Dedifferentiated amniotic fluid mesenchymal stem cell (primary cell): Measurements from ENCODE around the gene PTRHD1.
"Not testable (repeated sequence)": the region's sequence is repeated elsewhere in the genome, so short reads cannot be mapped to it uniquely, and the experiment has no call there.

Experiments used
- DNase-seq: peaks from one replicate; pipeline ENCODE4 v3.0.0-alpha.2; 2016; ENCODE audit errors: extremely low spot score

Gene PTRHD1

GRCh38 chr2:24809316-24810007 lies 16.3 kb upstream of the PTRHD1 start:
- no peak for DNase-seq

- no peak for DNase-seq
These were observed 13.5 kb upstream of the PTRHD1 start for GRCh38 chr2:24806661-24807036.

GRCh38 chr2:24805811-24806660 lies 12.8 kb upstream of the PTRHD1 start:
- DNase-seq: not testable (repeated sequence)

- DNase-seq: not testable (repeated sequence)
These were observed 7.3 kb upstream of the PTRHD1 start for GRCh38 chr2:24800487-24800886.

- no peak for DNase-seq
These were observed 4.5 kb upstream of the PTRHD1 start for GRCh38 chr2:24797644-24798043.

- no peak for DNase-seq
These were observed 707 bp upstream of the PTRHD1 start for GRCh38 chr2:24793761-24794435.

GRCh38 chr2:24792542-24792873 lies 683 bp downstream of the PTRHD1 start:
- DNase-seq: no peak

GRCh38 chr2:24791452-24791851 lies 1.7 kb downstream of the PTRHD1 start:
- DNase-seq: no peak

GRCh38 chr2:24788816-24789215 lies 4.4 kb downstream of the PTRHD1 start:
- no peak for DNase-seq

GRCh38 chr2:24787532-24787931 lies 5.7 kb downstream of the PTRHD1 start:
- no peak for DNase-seq

GRCh38 chr2:24785671-24786321 lies 7.4 kb downstream of the PTRHD1 start:
- DNase-seq: no peak

- DNase-seq: no peak
These were observed 9.6 kb downstream of the PTRHD1 start for GRCh38 chr2:24783641-24784040.

GRCh38 chr2:24779116-24779515 lies 14.1 kb downstream of the PTRHD1 start:
- DNase-seq: no peak

- no peak for DNase-seq
These were observed 18.8 kb downstream of the PTRHD1 start for GRCh38 chr2:24774373-24774772.

GRCh38 chr2:24771764-24772586 lies 21.2 kb downstream of the PTRHD1 start:
- no peak for DNase-seq

GRCh38 chr2:24771061-24771460 lies 22.1 kb downstream of the PTRHD1 start:
- DNase-seq: no peak

- no peak for DNase-seq
These were observed 24.6 kb downstream of the PTRHD1 start for GRCh38 chr2:24768601-24769000.

- no peak for DNase-seq
These were observed 25.2 kb downstream of the PTRHD1 start for GRCh38 chr2:24768013-24768412.

GRCh38 chr2:24766609-24767008 lies 26.6 kb downstream of the PTRHD1 start:
- DNase-seq: no peak

- DNase-seq: no peak
These were observed 29.3 kb downstream of the PTRHD1 start for GRCh38 chr2:24763843-24764242.

GRCh38 chr2:24762518-24762917 lies 30.7 kb downstream of the PTRHD1 start:
- DNase-seq: no peak
